Lung (tissue), 12 donors: ENCODE measurements around the gene XPR1. TPM values are rescaled to one million over a fixed set of nuclear protein-coding genes. Genes with fewer than 3 reads are reported as not detected.

Experiments
- ATAC-seq: fragments of 200-7000 bp; cut with Tn5 transposase; one replicate; pipeline ENCODE4 v1.9.1; 2020; ENCODE audit warnings: moderate number of reproducible peaks; ENCODE audit not compliant: insufficient read depth, low FRiP score
- DNase-seq, 3 donors: peaks; one replicate each; pipeline ENCODE4 v3.0.0-alpha.2; 2013 to 2017
- H3K27ac ChIP-seq, 2 donors: one replicate each; pipeline ENCODE4 v1.5.1; 2013; ENCODE audit warnings: mild to moderate bottlenecking in 2 of 2, moderate library complexity in 2 of 2, control low read depth in 1 of 2, inconsistent platforms in 1 of 2, low read depth in 1 of 2, low read length in 1 of 2
- H3K27me3 ChIP-seq, 3 donors: one replicate each; pipeline ENCODE4 v1.5.1; 2013; ENCODE audit warnings: low read length in 2 of 3; ENCODE audit not compliant: control insufficient read depth in 3 of 3, insufficient read depth in 3 of 3
- H3K36me3 ChIP-seq, 4 donors: one replicate each; pipeline ENCODE4 v1.5.1; 2013; ENCODE audit warnings: low read length in 4 of 4, mild to moderate bottlenecking in 1 of 4, moderate library complexity in 1 of 4; ENCODE audit not compliant: control insufficient read depth in 4 of 4, insufficient read depth in 4 of 4
- H3K4me1 ChIP-seq, 5 donors: one replicate each; pipeline ENCODE4 v1.5.1; 2013; ENCODE audit warnings: low read length in 5 of 5, mild to moderate bottlenecking in 2 of 5, moderate library complexity in 1 of 5; ENCODE audit not compliant: control insufficient read depth in 5 of 5, insufficient read depth in 5 of 5
- H3K4me3 ChIP-seq: one replicate; pipeline ENCODE4 v1.5.1; 2013; ENCODE audit warnings: mild to moderate bottlenecking, control low read depth, moderate library complexity
- H3K9ac ChIP-seq, 2 donors: one replicate each; pipeline ENCODE4 v1.5.1; 2013; ENCODE audit warnings: low read length in 2 of 2, control low read depth in 1 of 2; ENCODE audit not compliant: insufficient read depth in 1 of 2
- H3K9me3 ChIP-seq, 4 donors: one replicate each; pipeline ENCODE4 v1.5.1; 2013; ENCODE audit warnings: low read length in 3 of 4, mild to moderate bottlenecking in 1 of 4, moderate library complexity in 1 of 4; ENCODE audit not compliant: control insufficient read depth in 4 of 4, insufficient read depth in 3 of 4
- CTCF ChIP-seq: IDR thresholded peaks from 2 replicates; pipeline ENCODE4 v1.5.1; 2012; ENCODE audit warnings: mild to moderate bottlenecking; ENCODE audit errors: control extremely low read depth, extremely low read depth
- WGBS, 2 donors: extraction: QIAGEN DNeasy Blood & Tissue Kit; methylation state at CpG; one replicate each; pipeline ENCODE4 v1.1.7; 2013; 5-methylcytosine and 5-hydroxymethylcytosine counted together
- polyA plus RNA-seq, 2 donors: library from polyadenylated mRNA; stranded (reverse); fragments of 200-250 nt; gene quantifications; one replicate each; pipeline ENCODE4 v1.2.1, GENCODE V29; 2013
- total RNA-seq, 2 donors: library from RNA; depleted of rRNA in 1 of 2; stranded (reverse); fragments of >200 nt in 1 of 2; gene quantifications; one replicate each; pipeline ENCODE4 v1.2.1, GENCODE V29; 2014 to 2021
- donor health status: control.
- donor health status: control.
- donor health status: Bipolar disorder and iron deficiency.
- donor health status: healthy.
- donor health status: DM: yes; HTN: yes; CAD: no.

Gene XPR1
- total and polyA plus RNA-seq, 4 donors: 7.4 to 44.0 (median 21.9) TPM

DNA sequence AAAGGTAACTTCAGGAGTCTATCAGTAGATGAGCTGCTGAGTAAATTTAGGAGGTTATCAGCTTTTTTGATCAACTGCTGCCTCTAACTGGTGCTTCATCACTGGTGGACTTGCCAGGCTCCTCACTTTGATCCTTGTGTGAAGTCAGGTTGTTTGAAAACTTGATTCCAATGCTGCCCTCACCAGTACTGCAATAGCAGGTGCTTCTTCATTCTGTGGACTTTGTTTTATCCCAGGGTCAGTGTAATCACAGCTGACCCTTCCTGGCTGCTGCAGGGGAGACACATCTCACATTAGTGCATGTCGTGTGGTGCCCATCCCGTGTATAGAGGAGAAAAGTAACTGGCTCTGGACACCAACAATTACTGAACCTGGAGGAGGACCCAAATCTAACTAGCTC is 260.9 kb downstream of the XPR1 start:
- TF ChIP-seq CTCF: no peak
- Histone ChIP-seq H3K27ac (no peak overlapping the region), H3K4me3 (no peak overlapping the region), H3K36me3 (peaks cover 0 to 3% (median 0%) of the 10 kb centered on the region in 4 donors), H3K9me3 (peaks cover 0 to 2% (median 0%) of the 10 kb centered on the region in 4 donors), H3K4me1 (peaks cover 0 to 2% (median 0%) of the 10 kb centered on the region in 5 donors), H3K27me3 (no peaks in the 10 kb centered on the region), H3K9ac (no peak overlapping the region)
- no peak for DNase-seq
- 81 to 89% methylated on average over 2 of the region's 2 CpGs for WGBS, 2 donors
- ATAC-seq: no peak

GRCh38 chr1:180893614-180894013 is 261.8 kb downstream of the XPR1 start:
- no peak overlapping the region for H3K4me3 ChIP-seq
- 60 to 61% methylated on average over 3 of the region's 3 CpGs for WGBS, 2 donors
- ATAC-seq (no peak), DNase-seq (peak in 1 of 3 donors; percentile 28)
- H3K27ac ChIP-seq: no peak overlapping the region
- H3K9me3 ChIP-seq: peaks cover 0 to 2% (median 0%) of the 10 kb centered on the region in 4 donors
- H3K4me1 ChIP-seq: peaks cover 0 to 9% (median 2%) of the 10 kb centered on the region in 5 donors
- H3K36me3 ChIP-seq: no peaks in the 10 kb centered on the region
- no peak for TF ChIP-seq CTCF
- no peaks in the 10 kb centered on the region for H3K27me3 ChIP-seq
- H3K9ac ChIP-seq: no peak overlapping the region

- no peak overlapping the region for H3K4me3 ChIP-seq
- ATAC-seq: no peak
- H3K27me3 ChIP-seq: no peaks in the 10 kb centered on the region
- H3K9ac ChIP-seq: no peak overlapping the region
- H3K9me3 ChIP-seq: peaks cover 0 to 2% (median 0%) of the 10 kb centered on the region in 4 donors
- H3K36me3 ChIP-seq: no peaks in the 10 kb centered on the region
- DNase-seq: no peak
- H3K27ac ChIP-seq: no peak overlapping the region
- H3K4me1 ChIP-seq: peaks cover 0 to 14% (median 2%) of the 10 kb centered on the region in 5 donors
- 96% methylated on average over 3 of the region's 3 CpGs for WGBS, 2 donors
- TF ChIP-seq CTCF: no peak
These were observed 264.3 kb downstream of the XPR1 start for GRCh38 chr1:180896161-180896560.
